ENCODE measurements around the gene CTNNB1. TPM values are rescaled to one million over a fixed set of nuclear protein-coding genes. Genes with fewer than 3 reads are reported as not detected.

The CTNNB1 gene
- total RNA-seq, 1 donor from 2014 or later = 230 TPM

DNA sequence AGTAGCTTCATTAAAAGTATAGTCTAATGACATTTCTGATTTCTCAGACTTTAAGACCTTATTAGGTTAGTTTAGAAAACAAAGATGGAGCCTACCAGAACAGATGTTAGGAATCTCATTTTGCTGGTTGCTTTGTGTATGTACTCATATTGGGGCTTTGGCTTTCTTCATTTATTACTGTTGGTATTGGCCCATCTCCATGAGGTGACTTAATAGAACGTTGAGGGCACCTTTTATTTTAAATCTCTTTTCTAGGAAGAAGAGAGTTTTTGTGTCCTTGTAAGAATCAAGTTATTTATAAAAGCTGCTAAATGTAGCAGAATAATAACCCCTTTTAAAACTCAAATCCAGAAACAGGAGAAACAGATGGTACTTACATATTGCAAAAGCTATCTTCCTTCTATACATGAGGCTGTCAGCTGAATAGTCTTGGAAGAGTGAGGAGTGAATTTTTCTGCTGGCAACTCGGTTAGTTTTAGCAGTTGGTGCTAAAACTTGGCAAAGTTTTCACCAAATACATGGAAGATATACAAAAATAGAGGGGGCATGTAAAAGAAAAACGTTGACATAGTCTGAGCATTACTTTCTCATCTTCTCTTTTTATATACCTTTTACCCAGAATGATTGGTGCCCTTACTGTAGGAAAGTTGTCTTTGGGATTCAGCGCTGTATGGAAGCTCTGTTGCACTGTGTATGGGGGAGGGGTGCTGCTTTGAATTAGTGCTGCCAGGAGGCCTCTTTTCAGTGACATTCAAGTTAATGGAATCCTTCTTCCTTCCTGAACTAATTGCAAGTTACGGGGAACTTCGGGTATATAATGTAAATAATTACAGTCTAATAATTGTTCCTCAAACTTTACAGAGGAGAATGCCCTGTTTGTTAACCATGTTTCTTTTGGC lies 35.8 kb downstream of the CTNNB1 start:
- Mint-ChIP-seq H3K27ac (no peak overlapping the region), H3K4me1 (ENCODE audit: low read depth) (peaks cover 4% of the 10 kb centered on the region), H3K36me3 (ENCODE audit: low read depth) (peaks cover 92% of the 10 kb centered on the region), H3K9me3 (no peaks in the 10 kb centered on the region), H3K27me3 (ENCODE audit: low read depth) (no peaks in the 10 kb centered on the region), H3K4me3 (ENCODE audit: low read depth) (no peak overlapping the region)
- DNase-seq (ENCODE audit: low spot score) = no peak
- intact Hi-C loops (cut with micrococcal nuclease) = no loop called here

DNA sequence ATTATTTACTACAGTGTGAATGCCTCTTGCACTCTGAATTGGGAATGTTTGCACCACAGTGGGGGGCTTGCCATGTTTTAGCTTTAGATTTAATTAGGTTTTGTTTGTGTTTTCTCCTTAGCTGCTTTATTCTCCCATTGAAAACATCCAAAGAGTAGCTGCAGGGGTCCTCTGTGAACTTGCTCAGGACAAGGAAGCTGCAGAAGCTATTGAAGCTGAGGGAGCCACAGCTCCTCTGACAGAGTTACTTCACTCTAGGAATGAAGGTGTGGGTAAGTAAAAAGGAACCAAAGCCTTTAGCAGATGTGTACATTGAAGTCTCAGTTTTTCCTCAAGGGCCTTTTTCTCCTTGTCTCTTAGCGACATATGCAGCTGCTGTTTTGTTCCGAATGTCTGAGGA lies 36.9 kb downstream of the CTNNB1 start:
- Mint-ChIP-seq H3K27ac (no peak overlapping the region), H3K4me3 (ENCODE audit: low read depth) (no peak overlapping the region), H3K36me3 (ENCODE audit: low read depth) (peaks cover 87% of the 10 kb centered on the region), H3K27me3 (ENCODE audit: low read depth) (no peaks in the 10 kb centered on the region), H3K4me1 (ENCODE audit: low read depth) (peaks cover 2% of the 10 kb centered on the region), H3K9me3 (no peaks in the 10 kb centered on the region)
- no peak for DNase-seq (ENCODE audit: low spot score)
- intact Hi-C loops (cut with micrococcal nuclease) = no loop called here

DNA sequence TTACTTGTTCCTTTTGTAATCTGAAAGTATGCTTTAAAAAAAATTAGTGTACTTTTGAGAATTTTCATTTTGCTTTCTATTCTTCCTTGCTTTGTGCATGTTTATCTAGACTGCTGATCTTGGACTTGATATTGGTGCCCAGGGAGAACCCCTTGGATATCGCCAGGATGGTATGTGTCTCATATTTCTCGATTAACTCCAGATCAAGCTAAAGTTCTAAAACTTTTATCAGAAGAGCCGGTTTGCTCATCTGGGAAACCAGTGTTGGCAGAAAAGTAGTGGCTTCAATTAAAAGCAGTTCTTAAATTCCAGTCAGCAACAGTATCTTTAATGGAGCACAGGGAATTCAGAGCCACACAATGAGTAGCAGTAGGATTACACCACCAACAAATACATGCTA lies 38.6 kb downstream of the CTNNB1 start:
- H3K27ac Mint-ChIP-seq = no peak overlapping the region
- no peaks in the 10 kb centered on the region for H3K27me3 Mint-ChIP-seq (ENCODE audit: low read depth)
- intact Hi-C loops (cut with micrococcal nuclease) = no loop called here
- peaks cover 81% of the 10 kb centered on the region for H3K36me3 Mint-ChIP-seq (ENCODE audit: low read depth)
- no peaks in the 10 kb centered on the region for H3K9me3 Mint-ChIP-seq
- no peak overlapping the region for H3K4me3 Mint-ChIP-seq (ENCODE audit: low read depth)
- H3K4me1 Mint-ChIP-seq (ENCODE audit: low read depth) = peaks cover 2% of the 10 kb centered on the region
- DNase-seq (ENCODE audit: low spot score) = no peak

GRCh38 chr3:41239587-41239986 lies 40.3 kb downstream of the CTNNB1 start:
- no peak for DNase-seq (ENCODE audit: low spot score)
- Mint-ChIP-seq H3K4me3 (ENCODE audit: low read depth) (no peak overlapping the region), H3K27me3 (ENCODE audit: low read depth) (no peaks in the 10 kb centered on the region), H3K4me1 (ENCODE audit: low read depth) (peaks cover 2% of the 10 kb centered on the region), H3K36me3 (ENCODE audit: low read depth) (peaks cover 65% of the 10 kb centered on the region), H3K27ac (no peak overlapping the region), H3K9me3 (no peaks in the 10 kb centered on the region)
- intact Hi-C loops (cut with micrococcal nuclease) = no loop called here

- peaks cover 2% of the 10 kb centered on the region for H3K4me1 Mint-ChIP-seq (ENCODE audit: low read depth)
- no peaks in the 10 kb centered on the region for H3K27me3 Mint-ChIP-seq (ENCODE audit: low read depth)
- H3K4me3 Mint-ChIP-seq (ENCODE audit: low read depth) = no peak overlapping the region
- H3K27ac Mint-ChIP-seq = no peak overlapping the region
- intact Hi-C loops (cut with micrococcal nuclease) = no loop called here
- no peaks in the 10 kb centered on the region for H3K9me3 Mint-ChIP-seq
- peaks cover 49% of the 10 kb centered on the region for H3K36me3 Mint-ChIP-seq (ENCODE audit: low read depth)
- DNase-seq (ENCODE audit: low spot score) = no peak
Measured at GRCh38 chr3:41241161-41241560, 41.9 kb downstream of the CTNNB1 start.

DNA sequence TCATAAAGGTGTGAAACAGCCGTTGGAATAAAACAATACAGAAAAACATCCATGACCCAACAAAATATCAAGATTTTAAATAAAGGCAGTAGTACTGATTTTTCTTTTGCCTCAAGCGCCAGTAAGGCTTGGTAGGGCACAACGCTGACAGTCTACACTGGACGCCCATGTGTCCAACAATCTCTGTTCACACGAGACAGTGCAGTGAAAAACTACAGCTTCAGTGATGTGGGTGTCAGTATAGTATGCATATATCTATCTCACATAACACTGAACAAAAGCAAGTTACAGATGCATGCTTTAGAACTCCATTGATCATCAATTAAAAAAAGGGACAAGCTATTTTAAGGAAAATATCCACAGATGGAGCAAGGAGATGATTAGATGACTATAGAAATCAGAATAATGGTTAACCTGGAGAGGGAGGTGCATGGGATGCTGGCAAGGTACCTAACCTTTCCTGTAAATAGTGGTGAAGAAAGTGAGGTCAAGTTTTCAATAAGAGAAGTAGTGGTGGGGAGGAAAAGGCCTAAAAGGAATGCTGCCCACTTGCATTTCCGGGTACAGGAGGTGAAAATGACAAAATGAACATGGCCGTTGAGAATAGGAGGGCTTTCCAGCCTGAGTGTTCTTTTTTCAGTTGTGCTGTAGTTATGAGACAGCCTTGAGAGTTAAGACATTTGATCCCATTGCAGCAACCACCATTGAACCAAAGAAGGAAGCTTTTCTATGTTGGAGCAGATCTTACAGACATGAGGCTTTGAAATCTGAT lies 42.7 kb downstream of the CTNNB1 start:
- Mint-ChIP-seq H3K4me1 (ENCODE audit: low read depth) (peaks cover 2% of the 10 kb centered on the region), H3K27ac (no peak overlapping the region), H3K4me3 (ENCODE audit: low read depth) (no peak overlapping the region), H3K27me3 (ENCODE audit: low read depth) (no peaks in the 10 kb centered on the region), H3K9me3 (no peaks in the 10 kb centered on the region), H3K36me3 (ENCODE audit: low read depth) (peaks cover 41% of the 10 kb centered on the region)
- intact Hi-C loops (cut with micrococcal nuclease) = no loop called here
- no peak for DNase-seq (ENCODE audit: low spot score)

GRCh38 chr3:41243183-41243582 lies 43.9 kb downstream of the CTNNB1 start:
- Mint-ChIP-seq H3K4me3 (ENCODE audit: low read depth) (no peak overlapping the region), H3K27ac (no peak overlapping the region), H3K4me1 (ENCODE audit: low read depth) (no peaks in the 10 kb centered on the region), H3K9me3 (no peaks in the 10 kb centered on the region), H3K36me3 (ENCODE audit: low read depth) (peaks cover 29% of the 10 kb centered on the region), H3K27me3 (ENCODE audit: low read depth) (no peaks in the 10 kb centered on the region)
- no peak for DNase-seq (ENCODE audit: low spot score)
- intact Hi-C loops (cut with micrococcal nuclease) = no loop called here

DNA sequence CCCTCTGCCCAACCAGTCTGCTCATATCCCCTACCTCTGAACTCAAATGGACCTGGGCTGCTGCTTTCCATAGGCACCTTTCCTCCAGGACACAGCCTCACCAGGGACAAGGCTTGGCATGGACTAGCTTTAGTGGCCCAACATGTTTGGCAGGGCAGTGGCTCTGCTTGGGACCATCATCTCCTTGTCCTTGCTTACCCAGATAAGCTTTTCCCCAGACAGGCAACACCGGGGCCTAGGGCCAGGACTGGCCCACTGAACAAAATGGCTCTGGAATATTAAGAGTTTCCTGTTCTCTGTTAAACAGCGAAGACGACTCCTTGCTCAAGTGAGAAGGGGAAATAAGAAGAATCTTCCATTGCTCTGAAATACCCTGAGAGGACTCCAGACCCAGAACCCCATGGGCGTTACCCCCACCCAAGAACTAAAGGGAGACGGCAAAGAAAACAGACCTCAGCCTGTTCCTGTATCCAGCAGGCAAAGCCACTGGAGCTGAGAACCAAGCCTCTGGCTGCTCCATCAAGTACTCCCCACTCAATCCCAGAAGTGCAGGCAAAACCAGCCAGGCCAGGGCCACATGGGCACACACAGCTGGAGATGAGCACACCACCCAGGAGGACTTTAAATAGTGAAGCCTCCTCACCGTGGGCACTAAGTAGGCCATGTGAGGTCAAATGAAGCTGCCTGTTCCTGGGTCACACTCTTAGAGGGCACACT lies 45.5 kb downstream of the CTNNB1 start:
- Mint-ChIP-seq H3K27ac (no peak overlapping the region), H3K36me3 (ENCODE audit: low read depth) (peaks cover 13% of the 10 kb centered on the region), H3K4me3 (ENCODE audit: low read depth) (no peak overlapping the region)

DNA sequence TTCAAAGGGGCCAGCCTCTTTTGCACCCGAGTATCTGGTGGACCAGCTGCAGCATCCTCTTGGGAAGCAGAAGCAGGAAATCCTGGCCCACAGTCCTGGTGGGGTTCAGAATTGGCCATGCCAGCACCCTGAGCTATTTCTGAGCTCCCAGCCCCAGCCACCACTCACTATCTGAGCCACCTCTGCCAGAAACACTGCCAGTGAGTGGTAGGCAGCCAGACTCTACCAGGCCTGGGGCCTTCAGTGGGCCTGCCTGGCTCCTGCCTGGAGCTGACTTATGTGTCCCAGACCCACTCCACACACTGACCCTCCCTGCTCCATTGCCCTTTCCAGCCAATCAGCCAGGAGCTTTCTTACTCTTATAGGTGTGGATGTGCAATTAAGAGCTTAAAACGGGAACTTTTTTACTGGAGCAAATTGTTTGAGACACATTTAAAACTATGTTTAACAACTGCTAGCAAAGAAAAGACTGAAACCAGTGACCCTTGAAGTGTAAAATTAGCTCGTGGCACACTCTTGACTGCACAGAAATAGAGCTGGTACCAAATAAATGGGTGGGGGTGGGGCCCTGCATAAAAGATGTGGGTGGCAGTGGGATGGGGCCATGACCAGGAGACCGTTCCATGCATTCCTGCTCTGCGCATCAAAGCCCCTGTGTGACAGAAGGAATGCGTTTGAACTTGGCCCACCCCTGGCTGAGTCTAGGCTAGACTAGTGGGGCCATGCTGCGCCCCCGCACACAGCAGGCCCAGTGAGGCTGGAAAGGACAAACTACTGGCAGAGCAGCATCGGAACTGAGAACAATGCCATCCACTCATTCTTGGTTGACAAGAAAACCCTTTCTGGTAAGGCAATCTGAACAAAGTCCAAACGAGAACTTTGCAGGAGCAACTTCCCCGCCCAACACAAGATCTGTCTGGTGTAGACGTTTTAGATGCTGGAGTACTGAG lies 48.0 kb downstream of the CTNNB1 start:
- DNase-seq (ENCODE audit: low spot score) = no peak
- H3K27me3 Mint-ChIP-seq (ENCODE audit: low read depth) = peaks cover 4% of the 10 kb centered on the region
- no peaks in the 10 kb centered on the region for H3K9me3 Mint-ChIP-seq
- H3K36me3 Mint-ChIP-seq (ENCODE audit: low read depth) = no peaks in the 10 kb centered on the region
- intact Hi-C loops (cut with micrococcal nuclease) = no loop called here
- no peak overlapping the region for H3K27ac Mint-ChIP-seq
- H3K4me3 Mint-ChIP-seq (ENCODE audit: low read depth) = no peak overlapping the region
- H3K4me1 Mint-ChIP-seq (ENCODE audit: low read depth) = no peaks in the 10 kb centered on the region

More for the DNA sequence above, 45.5 kb downstream of the CTNNB1 start:
- DNase-seq (ENCODE audit: low spot score) = no peak
- Mint-ChIP-seq H3K27me3 (ENCODE audit: low read depth) (no peaks in the 10 kb centered on the region), H3K9me3 (no peaks in the 10 kb centered on the region), H3K4me1 (ENCODE audit: low read depth) (no peaks in the 10 kb centered on the region)
- intact Hi-C loops (cut with micrococcal nuclease) = no loop called here

DNA sequence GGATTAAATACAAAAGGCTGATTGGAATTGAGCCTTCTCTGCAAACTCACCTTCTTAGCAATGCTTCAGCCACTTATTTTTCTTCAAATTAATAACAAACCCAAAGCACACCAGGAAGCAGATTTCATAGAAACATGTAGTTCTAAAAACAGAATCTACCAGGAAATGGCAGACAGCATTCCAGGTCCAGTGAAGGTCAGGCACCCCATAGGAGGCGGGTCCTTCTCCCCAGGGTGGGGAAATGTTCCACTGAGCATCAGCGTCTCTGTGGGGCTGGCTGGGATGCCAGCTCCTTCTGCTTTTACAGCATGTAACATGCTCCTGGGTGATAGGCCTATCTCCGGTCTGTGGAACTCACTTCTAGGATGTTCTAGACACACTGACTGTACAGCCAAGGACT lies 49.2 kb downstream of the CTNNB1 start:
- H3K9me3 Mint-ChIP-seq = no peaks in the 10 kb centered on the region
- no peaks in the 10 kb centered on the region for H3K36me3 Mint-ChIP-seq (ENCODE audit: low read depth)
- DNase-seq (ENCODE audit: low spot score) = no peak
- H3K27me3 Mint-ChIP-seq (ENCODE audit: low read depth) = peaks cover 7% of the 10 kb centered on the region
- intact Hi-C loops (cut with micrococcal nuclease) = no loop called here
- H3K27ac Mint-ChIP-seq = no peak overlapping the region
- no peak overlapping the region for H3K4me3 Mint-ChIP-seq (ENCODE audit: low read depth)
- H3K4me1 Mint-ChIP-seq (ENCODE audit: low read depth) = no peaks in the 10 kb centered on the region

GRCh38 chr3:41249318-41249717 lies 50.0 kb downstream of the CTNNB1 start:
- intact Hi-C loops (cut with micrococcal nuclease) = no loop called here
- no peaks in the 10 kb centered on the region for H3K4me1 Mint-ChIP-seq (ENCODE audit: low read depth)
- no peaks in the 10 kb centered on the region for H3K36me3 Mint-ChIP-seq (ENCODE audit: low read depth)
- no peak overlapping the region for H3K4me3 Mint-ChIP-seq (ENCODE audit: low read depth)
- no peak overlapping the region for H3K27ac Mint-ChIP-seq
- peaks cover 7% of the 10 kb centered on the region for H3K27me3 Mint-ChIP-seq (ENCODE audit: low read depth)
- no peak for DNase-seq (ENCODE audit: low spot score)
- no peaks in the 10 kb centered on the region for H3K9me3 Mint-ChIP-seq

GRCh38 chr3:41250825-41251224 lies 51.5 kb downstream of the CTNNB1 start:
- intact Hi-C loops (cut with micrococcal nuclease) = no loop called here
- no peak overlapping the region for H3K27ac Mint-ChIP-seq
- no peak for DNase-seq (ENCODE audit: low spot score)
- H3K9me3 Mint-ChIP-seq = no peaks in the 10 kb centered on the region
- peaks cover 7% of the 10 kb centered on the region for H3K27me3 Mint-ChIP-seq (ENCODE audit: low read depth)
- no peaks in the 10 kb centered on the region for H3K4me1 Mint-ChIP-seq (ENCODE audit: low read depth)
- no peak overlapping the region for H3K4me3 Mint-ChIP-seq (ENCODE audit: low read depth)
- no peaks in the 10 kb centered on the region for H3K36me3 Mint-ChIP-seq (ENCODE audit: low read depth)

Data from activated T-helper 2 cell treated with anti-CD3 and anti-CD28 coated beads, Interferon-gamma antibody, Interleukin-2, Interleukin-4, amounts not matched to agents 10 μg/mL and 5 μg/mL and 100 μg/mL, durations not matched to agents 14 hours and 24 hours and 36 hours (primary cell).